ENCODE measurements around the gene IRF2BPL.

DNA sequence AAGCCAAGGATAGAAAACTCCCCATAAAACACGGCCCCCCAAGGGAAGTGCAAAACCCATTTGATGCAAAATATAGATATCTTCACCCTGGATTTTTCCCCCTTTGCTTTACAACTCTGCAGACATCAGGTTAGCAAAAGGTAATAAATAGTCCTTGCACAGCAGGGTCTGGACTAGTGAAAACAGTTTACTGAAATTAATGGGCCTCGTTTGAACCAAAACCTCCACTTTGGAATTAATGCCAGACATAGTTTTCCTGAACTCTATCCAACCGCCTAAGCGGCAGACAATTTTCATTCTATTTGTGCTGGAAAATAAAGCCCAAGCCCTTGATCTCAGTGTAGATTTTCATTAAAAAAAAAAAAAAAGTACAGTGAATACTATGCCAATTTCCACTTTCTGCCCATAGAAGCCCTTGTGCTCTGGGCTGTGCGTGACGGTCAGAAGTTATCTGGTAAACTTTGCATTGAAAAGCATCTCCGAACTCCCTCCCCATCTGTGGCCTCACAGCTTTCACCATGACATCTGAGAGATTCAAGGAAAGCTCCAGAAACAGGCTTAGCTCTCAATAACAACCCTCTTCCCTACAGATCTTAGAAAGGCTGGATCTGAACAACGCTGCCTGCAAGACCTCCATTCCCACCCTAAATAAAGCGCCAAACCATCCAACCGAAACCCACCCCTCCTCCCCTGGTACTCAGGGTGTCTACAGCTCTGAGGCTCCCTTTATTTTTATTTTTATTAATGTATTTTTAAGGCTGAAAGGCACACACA is 11.0 kb upstream of the IRF2BPL start:
- TF ChIP-seq, protein P1, sequence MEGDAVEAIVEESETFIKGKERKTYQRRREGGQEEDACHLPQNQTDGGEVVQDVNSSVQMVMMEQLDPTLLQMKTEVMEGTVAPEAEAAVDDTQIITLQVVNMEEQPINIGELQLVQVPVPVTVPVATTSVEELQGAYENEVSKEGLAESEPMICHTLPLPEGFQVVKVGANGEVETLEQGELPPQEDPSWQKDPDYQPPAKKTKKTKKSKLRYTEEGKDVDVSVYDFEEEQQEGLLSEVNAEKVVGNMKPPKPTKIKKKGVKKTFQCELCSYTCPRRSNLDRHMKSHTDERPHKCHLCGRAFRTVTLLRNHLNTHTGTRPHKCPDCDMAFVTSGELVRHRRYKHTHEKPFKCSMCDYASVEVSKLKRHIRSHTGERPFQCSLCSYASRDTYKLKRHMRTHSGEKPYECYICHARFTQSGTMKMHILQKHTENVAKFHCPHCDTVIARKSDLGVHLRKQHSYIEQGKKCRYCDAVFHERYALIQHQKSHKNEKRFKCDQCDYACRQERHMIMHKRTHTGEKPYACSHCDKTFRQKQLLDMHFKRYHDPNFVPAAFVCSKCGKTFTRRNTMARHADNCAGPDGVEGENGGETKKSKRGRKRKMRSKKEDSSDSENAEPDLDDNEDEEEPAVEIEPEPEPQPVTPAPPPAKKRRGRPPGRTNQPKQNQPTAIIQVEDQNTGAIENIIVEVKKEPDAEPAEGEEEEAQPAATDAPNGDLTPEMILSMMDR (IDR thresholded peaks at IDR 0.05), result no peak
- no peak for TF ChIP-seq POLR2A (IDR thresholded peaks at IDR 0.05)
